Choroid plexus epithelial cell (primary cell): ENCODE measurements around the gene HSD17B10.

ENCODE experiments used
- DNase-seq: peaks from one replicate; pipeline ENCODE4 v3.0.0-alpha.2; 2010; ENCODE audit warnings: low read depth
- H3K4me3 ChIP-seq: 2 replicates; pipeline ENCODE4 v1.5.1; 2011; ENCODE audit warnings: low read depth, mild to moderate bottlenecking, control low read depth, low read length, moderate library complexity
- TF ChIP-seq, protein P1 (sequence below): conservative IDR thresholded peaks from 2 replicates; pipeline ENCODE4 v1.5.1; 2011; ENCODE audit warnings: low read depth, mild to moderate bottlenecking, control low read depth, inconsistent platforms, low read length, moderate library complexity

The HSD17B10 gene

DNA sequence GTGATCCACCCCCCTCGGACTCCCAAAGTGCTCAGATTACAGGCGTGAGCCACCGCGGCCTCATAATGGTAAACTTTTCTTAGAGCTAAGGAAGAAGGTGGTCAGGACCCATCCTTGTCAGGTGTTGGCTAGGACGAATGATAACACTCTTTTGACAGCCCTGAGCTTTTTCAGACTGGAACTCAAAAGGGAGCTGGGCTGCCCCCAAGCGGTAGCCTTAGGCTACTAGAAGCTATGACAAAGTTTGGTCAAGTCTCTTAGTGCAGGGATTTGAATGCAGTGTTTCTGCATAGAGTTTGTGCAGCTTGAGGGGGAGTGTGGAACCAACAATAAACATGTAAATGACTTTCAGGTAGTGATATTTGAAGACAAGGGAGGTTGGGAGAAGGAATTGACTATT, 11.8 kb upstream of the HSD17B10 start:
- peak; percentile 61 for DNase-seq
- TF ChIP-seq, protein P1, sequence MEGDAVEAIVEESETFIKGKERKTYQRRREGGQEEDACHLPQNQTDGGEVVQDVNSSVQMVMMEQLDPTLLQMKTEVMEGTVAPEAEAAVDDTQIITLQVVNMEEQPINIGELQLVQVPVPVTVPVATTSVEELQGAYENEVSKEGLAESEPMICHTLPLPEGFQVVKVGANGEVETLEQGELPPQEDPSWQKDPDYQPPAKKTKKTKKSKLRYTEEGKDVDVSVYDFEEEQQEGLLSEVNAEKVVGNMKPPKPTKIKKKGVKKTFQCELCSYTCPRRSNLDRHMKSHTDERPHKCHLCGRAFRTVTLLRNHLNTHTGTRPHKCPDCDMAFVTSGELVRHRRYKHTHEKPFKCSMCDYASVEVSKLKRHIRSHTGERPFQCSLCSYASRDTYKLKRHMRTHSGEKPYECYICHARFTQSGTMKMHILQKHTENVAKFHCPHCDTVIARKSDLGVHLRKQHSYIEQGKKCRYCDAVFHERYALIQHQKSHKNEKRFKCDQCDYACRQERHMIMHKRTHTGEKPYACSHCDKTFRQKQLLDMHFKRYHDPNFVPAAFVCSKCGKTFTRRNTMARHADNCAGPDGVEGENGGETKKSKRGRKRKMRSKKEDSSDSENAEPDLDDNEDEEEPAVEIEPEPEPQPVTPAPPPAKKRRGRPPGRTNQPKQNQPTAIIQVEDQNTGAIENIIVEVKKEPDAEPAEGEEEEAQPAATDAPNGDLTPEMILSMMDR = peak; percentile 75
- H3K4me3 ChIP-seq = no peak overlapping the region

DNA sequence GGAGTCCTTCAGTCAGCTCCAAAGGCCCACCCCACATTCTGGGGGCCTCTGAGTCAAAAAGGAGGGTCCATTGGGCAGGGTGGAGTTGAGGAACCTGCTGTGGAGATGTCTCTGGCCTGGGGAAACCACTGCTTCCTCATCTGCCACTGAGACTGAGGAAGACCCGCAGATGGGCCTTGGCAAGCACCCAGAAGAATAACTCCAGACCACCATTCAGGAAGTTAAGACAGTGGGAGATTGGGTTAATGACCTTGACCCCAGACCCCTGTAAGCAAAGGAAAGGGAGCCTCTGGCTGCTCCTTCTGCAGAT, 8.1 kb upstream of the HSD17B10 start:
- TF ChIP-seq, protein P1 = no peak
- no peak overlapping the region for H3K4me3 ChIP-seq
- no peak for DNase-seq

GRCh38 chrX:53441531-53442321, 7.6 kb upstream of the HSD17B10 start:
- TF ChIP-seq, protein P1 = no peak
- H3K4me3 ChIP-seq = peak overlapping the region; percentile 53
- peak; percentile 67 for DNase-seq

- DNase-seq = peak; percentile 24
- H3K4me3 ChIP-seq = peak overlapping the region; percentile 53
These were observed 6.7 kb upstream of the HSD17B10 start for GRCh38 chrX:53440621-53441517.

DNA sequence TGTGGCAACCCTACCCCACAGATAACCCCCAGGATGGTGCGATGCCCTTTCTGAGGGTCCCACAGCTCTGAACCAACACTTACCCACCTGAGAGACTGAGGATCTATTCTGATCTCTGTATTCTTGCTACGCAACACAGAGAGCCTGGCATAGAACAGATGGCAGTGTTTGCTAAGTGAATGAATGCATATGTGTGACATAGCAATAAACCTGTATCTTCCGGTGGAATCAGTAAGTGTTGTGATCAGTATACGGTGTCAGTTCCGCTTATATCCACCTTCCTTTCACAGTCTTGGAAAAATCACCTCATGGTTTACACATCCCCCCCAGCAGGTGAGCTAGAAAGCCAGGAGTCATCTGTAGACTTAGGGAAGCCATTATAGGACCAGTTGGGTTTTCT, 5.9 kb upstream of the HSD17B10 start:
- no peak for DNase-seq
- H3K4me3 ChIP-seq = no peak overlapping the region
- TF ChIP-seq, protein P1 = no peak

More at GRCh38 chrX:53440621-53441517, 6.7 kb upstream of the HSD17B10 start:
- TF ChIP-seq, protein P1 = no peak

DNA sequence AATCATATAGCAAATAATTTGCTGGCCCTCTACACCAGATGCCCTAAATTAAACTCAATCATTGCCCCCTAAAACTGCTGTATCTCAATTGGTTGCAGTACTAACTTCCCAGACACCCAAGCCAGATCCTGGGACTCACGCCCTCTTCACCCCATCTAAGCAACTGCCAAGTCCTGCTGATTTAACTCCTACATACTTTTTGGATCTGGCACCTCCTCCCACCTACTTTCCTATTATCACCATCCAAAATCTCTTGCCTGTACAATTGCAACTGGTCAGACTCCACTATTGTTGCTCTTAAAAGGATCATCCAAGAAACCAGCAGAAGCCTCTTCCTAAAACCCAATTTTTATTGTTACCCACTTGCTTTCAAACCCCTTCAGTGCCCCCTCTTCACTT, 4.7 kb upstream of the HSD17B10 start:
- no peak overlapping the region for H3K4me3 ChIP-seq
- TF ChIP-seq, protein P1 = no peak
- DNase-seq = no peak
